ENCODE results near the gene RPTOR. TPM values are rescaled to one million over a fixed set of nuclear protein-coding genes. Genes with fewer than 3 reads are reported as not detected.

Gene RPTOR
- total RNA-seq, 2 experiments from 2014 or later: 45.3 to 49.1 TPM

GRCh38 chr17:80677214-80677756 lies 132.6 kb downstream of the RPTOR start:
- no peaks in the 10 kb centered on the region for H3K9me3 Mint-ChIP-seq
- H3K4me1 Mint-ChIP-seq (ENCODE audit: low read depth): peaks cover 57% of the 10 kb centered on the region
- no peak for ATAC-seq
- POLR2A ChIA-PET: interaction anchor here (1.0 kb wide), 1 partner anchor 11 kb away, joined by 3 read pairs; no protein-coding TSS in a partner anchor
- intact Hi-C loops (cut with micrococcal nuclease): loop anchor here (10.0 kb wide), 1 partner anchor 108 kb away; no protein-coding TSS in a partner anchor
- H3K4me3 Mint-ChIP-seq: no peak overlapping the region
- DNase-seq: no peak
- H3K27ac Mint-ChIP-seq: peak overlapping the region; percentile 72
- TF ChIP-seq CTCF (IDR thresholded peaks at IDR 0.05): no peak
- CTCF ChIA-PET: interaction anchor here (1.0 to 1.7 kb wide), 2 partner anchors 14 to 18 kb away, joined by 3 read pairs; no protein-coding TSS in a partner anchor
- H3K36me3 Mint-ChIP-seq (ENCODE audit: low read depth): peaks cover 10% of the 10 kb centered on the region
- no peaks in the 10 kb centered on the region for H3K27me3 Mint-ChIP-seq

GRCh38 chr17:80679816-80680215 lies 135.2 kb downstream of the RPTOR start:
- ChIA-PET CTCF (interaction anchor here (0.6 to 1.1 kb wide), 3 partner anchors 64 to 1936 kb away, joined by 3 read pairs; no protein-coding TSS in a partner anchor), POLR2A (no interaction called here)
- ATAC-seq (no peak), DNase-seq (no peak)
- intact Hi-C loops (cut with micrococcal nuclease): loop anchor here (10.0 kb wide), 1 partner anchor 105 kb away; no protein-coding TSS in a partner anchor
- Mint-ChIP-seq H3K27me3 (no peaks in the 10 kb centered on the region), H3K27ac (peak overlapping the region; percentile 88), H3K9me3 (no peaks in the 10 kb centered on the region), H3K36me3 (ENCODE audit: low read depth) (peaks cover 10% of the 10 kb centered on the region), H3K4me1 (ENCODE audit: low read depth) (peaks cover 45% of the 10 kb centered on the region), H3K4me3 (peak overlapping the region; percentile 59)
- TF ChIP-seq CTCF (IDR thresholded peaks at IDR 0.05): no peak

GRCh38 chr17:80681215-80681614 lies 136.6 kb downstream of the RPTOR start:
- H3K27me3 Mint-ChIP-seq: no peaks in the 10 kb centered on the region
- POLR2A ChIA-PET: interaction anchor here (0.9 kb wide), 1 partner anchor 211 kb away, joined by 3 read pairs; no protein-coding TSS in a partner anchor
- TF ChIP-seq CTCF (IDR thresholded peaks at IDR 0.05): no peak
- ATAC-seq (no peak), DNase-seq (no peak)
- H3K9me3 Mint-ChIP-seq: no peaks in the 10 kb centered on the region
- H3K36me3 Mint-ChIP-seq (ENCODE audit: low read depth): peaks cover 10% of the 10 kb centered on the region
- H3K4me1 Mint-ChIP-seq (ENCODE audit: low read depth): peaks cover 38% of the 10 kb centered on the region
- CTCF ChIA-PET: no interaction called here
- intact Hi-C loops (cut with micrococcal nuclease): no loop called here
- no peak overlapping the region for H3K27ac Mint-ChIP-seq
- no peak overlapping the region for H3K4me3 Mint-ChIP-seq

- Mint-ChIP-seq H3K27me3 (no peaks in the 10 kb centered on the region), H3K4me3 (no peak overlapping the region), H3K27ac (no peak overlapping the region), H3K4me1 (ENCODE audit: low read depth) (peaks cover 34% of the 10 kb centered on the region), H3K9me3 (no peaks in the 10 kb centered on the region), H3K36me3 (ENCODE audit: low read depth) (peaks cover 13% of the 10 kb centered on the region)
- CTCF ChIA-PET: no interaction called here
- DNase-seq (no peak), ATAC-seq (no peak)
- no peak for TF ChIP-seq CTCF (IDR thresholded peaks at IDR 0.05)
- POLR2A ChIA-PET: interaction anchor here (0.9 to 1.1 kb wide), 2 partner anchors 23 to 210 kb away, joined by 3 read pairs; no protein-coding TSS in a partner anchor
- intact Hi-C loops (cut with micrococcal nuclease): no loop called here
These were observed 137.7 kb downstream of the RPTOR start for GRCh38 chr17:80682372-80682771.

- Mint-ChIP-seq H3K36me3 (ENCODE audit: low read depth) (peaks cover 13% of the 10 kb centered on the region), H3K4me1 (ENCODE audit: low read depth) (peaks cover 23% of the 10 kb centered on the region)
- no peak for ATAC-seq
These were observed 139.0 kb downstream of the RPTOR start for GRCh38 chr17:80683625-80684104.

More at GRCh38 chr17:80683625-80684104, 139.0 kb downstream of the RPTOR start:
- CTCF ChIA-PET: no interaction called here
- no peaks in the 10 kb centered on the region for H3K9me3 Mint-ChIP-seq
- H3K4me3 Mint-ChIP-seq: no peak overlapping the region
- no peak overlapping the region for H3K27ac Mint-ChIP-seq
- H3K27me3 Mint-ChIP-seq: no peaks in the 10 kb centered on the region
- POLR2A ChIA-PET: no interaction called here
- no peak for DNase-seq
- intact Hi-C loops (cut with micrococcal nuclease): no loop called here
- TF ChIP-seq CTCF (IDR thresholded peaks at IDR 0.05): no peak

All from activated CD8-positive, alpha-beta T cell treated with anti-CD3 and anti-CD28 coated beads for 36 hours (primary cell).